GM23248 (cell line): ENCODE data around the gene GATAD2B.

Experiments
- EZH2 ChIP-seq: fragments of 200-600 bp; sonication (generic); IDR thresholded peaks from 2 replicates; pipeline ENCODE4 v1.6.1; 2018; ENCODE audit warnings: antibody characterized with exemption, mild to moderate bottlenecking; ENCODE audit not compliant: insufficient read depth, poor library complexity, severe bottlenecking
- EZH2phosphoT487 ChIP-seq: fragments of 200-600 bp; sonication (generic); IDR thresholded peaks from 2 replicates; pipeline ENCODE4 v1.6.1; 2018; ENCODE audit warnings: antibody characterized with exemption, moderate library complexity, mild to moderate bottlenecking, low read depth; ENCODE audit not compliant: insufficient read depth

DNA sequence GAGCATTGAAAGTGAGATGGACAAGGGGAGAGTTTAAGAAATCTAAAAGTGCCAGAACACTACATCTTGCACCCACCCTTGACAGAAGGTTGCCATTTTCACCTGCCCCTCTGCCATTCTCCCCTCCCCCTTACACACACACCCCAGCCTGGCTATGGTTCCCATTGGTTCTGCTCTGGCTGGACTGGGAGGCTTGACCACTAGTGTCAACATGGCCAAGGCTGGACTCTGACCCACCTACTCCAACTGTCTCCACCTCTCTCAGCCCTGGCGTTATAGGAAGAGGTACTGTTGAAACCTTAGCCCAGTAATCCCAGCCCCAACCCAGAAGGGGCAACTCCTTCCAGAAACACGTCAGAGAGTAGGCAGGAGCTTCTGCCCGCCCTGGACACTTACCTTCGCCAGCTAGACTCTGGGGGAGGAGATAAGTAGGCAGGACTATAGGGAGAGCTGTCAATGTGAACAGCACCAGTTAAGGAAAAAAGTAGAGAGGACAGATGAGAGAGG lies 31.1 kb upstream of the GATAD2B start:
- TF ChIP-seq EZH2phosphoT487 = no peak
- no peak for TF ChIP-seq EZH2
